Fibroblast of upper back skin (primary cell): ENCODE measurements around the gene ANKRD11.

ENCODE experiments used
- DNase-seq: peaks from one replicate; pipeline ENCODE4 v3.0.0-alpha.2; 2013

ANKRD11 gene

DNA sequence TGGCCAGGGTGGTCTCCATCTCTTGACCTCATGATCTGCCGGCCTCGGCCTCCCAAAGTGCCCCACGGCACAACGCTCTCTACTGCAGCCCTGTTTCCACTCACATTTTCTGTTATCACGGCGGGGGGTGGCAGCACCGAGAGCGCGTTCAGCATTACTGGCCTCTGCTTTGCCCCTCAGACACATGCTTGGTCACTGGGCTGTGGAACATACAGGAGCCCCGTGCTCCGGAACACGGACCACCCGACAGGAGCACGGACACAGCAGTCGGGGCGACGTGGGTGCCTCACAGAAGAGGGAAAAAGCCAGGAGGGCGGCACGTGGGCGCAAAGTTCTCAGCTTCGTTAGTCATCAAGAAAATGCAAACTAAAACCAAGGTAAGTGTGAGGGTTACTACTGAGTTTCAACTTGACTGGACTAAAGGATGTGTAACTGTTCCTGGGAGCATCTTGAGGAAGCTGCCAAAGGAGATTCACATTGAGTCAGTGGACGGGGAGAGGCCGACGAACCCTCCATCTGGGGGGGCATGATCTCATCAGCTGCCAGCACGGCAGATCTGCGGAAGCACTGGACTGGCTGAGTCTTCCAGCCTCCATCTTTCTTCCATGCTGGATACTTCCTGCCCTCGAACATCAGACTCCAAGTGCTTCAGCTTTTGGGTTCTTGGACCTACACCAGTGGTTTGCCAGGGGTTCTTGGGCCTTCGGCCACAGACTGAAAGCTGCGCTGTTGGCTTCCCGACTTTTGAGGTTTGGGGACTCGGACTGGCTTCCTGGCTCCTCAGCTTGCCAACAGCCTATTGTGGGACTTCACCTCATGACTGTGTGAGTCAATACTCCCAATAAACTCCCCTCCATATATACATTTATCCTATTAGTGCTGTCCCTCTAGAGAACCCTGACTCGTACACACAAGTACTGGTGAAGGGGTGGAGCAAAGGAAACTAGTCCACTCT, 166.0 kb downstream of the ANKRD11 start:
- peak; percentile 76 for DNase-seq

DNA sequence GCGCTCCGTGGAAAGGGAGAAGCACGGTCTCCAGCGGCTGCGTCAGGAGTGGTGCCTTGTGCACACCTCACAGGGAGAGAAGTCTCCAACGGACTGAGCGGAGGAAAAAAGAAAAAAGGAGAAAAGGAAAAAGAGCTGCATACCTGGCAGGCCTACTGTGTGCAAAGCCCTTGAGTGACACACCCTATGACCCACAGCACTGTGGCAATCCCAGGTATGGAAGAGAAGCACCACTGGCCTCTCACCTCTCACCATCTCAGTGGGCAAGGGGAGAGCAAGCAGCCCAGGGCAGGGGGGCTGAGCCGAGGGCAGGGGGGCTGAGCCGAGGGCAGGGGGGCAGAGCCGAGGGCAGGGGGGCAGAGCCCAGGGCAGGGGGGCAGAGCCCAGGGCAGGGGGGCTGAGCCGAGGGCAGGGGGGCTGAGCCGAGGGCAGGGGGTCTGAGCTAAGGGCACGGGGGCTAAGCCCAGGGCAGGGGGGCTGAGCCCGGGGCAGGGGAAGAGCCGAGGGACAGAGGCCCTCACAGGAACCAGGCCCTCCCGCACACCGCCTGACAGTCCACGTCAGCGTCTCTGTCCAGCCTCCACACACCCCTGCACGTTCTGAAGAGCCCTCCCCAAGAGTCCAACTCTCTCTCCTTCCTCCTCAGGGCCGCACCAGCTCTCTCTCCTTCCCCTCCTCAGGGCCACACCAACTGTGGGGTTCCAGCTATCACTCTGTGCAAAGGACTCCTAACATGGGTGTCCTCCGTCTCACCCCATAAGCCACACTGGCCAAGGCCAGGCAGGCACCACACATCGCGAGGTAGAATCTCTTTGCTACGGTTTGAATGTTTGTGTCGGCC, 167.0 kb downstream of the ANKRD11 start:
- DNase-seq, result no peak

DNA sequence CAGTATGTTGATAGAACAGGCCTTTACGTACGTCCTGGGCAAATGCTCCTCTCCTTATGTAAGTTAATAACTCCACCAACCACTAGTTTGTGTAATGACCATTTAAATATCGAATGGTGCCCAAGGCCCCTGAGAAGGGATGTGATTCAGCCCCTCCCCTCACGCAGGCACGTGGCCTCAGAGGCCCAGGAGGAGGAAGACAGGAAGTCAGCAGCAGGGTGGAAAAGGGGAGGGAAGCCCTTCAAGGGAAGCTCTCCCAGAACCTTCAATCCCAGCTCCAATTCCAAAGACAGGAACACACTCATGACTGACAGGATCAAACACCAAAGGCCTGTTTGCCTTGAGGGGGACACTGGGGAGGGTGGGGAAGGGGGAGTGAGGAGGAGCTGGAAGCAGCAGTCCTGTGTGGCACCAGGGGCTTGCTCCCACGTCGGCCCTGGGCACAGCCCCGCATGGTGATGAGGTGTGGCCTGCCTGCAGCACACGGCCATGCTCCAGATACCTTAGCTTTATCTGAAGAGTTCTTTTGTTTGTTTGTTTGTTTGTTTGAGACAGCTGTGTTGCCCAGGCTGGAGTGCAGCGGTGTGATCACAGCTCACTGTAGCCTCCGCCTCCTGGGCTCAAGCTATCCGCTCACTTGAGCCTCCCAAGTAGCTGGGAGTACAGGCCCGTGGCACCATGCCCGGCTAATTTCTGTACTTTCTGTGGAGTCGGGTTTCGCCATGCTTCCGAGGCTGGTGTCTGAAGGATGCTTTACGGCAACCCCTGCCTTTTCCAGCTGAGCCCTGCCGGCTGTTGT, 167.8 kb downstream of the ANKRD11 start:
- DNase-seq, result peak; percentile 83

DNA sequence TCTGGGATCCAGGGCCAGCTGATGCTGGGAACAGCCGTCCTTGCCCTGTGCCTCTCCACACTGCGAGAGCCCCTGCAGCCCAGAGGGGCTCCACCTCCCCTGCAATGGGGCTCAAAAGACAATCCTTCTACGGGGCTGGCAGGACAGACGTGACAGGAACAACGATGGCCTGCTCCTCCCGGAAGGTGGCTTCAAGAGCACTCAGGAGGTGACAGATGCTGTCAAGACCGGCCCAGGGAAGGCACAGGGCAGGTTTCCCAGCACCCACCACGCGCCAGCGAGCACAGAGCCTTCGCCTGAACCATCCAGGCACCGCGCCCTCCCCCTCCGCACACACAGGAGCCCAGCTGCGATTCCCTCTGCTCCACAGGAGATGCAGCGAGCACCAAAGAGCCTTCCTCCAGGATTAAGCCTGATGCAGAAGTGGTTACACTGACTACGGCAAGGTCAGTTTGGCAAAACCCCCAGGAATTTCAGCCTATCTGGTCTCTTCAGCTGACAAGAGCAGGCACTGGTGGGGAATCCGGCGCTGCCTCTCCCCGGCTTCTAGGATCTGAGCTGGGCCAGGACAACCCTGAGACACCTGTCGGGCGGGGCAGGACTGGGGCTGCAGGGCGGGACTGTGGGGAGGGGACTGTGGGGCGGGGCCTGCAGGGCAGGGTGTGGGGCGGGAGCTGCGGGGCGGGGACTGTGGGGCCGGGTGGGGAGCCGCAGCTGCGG, 169.4 kb downstream of the ANKRD11 start:
- peak; percentile 53 for DNase-seq

DNA sequence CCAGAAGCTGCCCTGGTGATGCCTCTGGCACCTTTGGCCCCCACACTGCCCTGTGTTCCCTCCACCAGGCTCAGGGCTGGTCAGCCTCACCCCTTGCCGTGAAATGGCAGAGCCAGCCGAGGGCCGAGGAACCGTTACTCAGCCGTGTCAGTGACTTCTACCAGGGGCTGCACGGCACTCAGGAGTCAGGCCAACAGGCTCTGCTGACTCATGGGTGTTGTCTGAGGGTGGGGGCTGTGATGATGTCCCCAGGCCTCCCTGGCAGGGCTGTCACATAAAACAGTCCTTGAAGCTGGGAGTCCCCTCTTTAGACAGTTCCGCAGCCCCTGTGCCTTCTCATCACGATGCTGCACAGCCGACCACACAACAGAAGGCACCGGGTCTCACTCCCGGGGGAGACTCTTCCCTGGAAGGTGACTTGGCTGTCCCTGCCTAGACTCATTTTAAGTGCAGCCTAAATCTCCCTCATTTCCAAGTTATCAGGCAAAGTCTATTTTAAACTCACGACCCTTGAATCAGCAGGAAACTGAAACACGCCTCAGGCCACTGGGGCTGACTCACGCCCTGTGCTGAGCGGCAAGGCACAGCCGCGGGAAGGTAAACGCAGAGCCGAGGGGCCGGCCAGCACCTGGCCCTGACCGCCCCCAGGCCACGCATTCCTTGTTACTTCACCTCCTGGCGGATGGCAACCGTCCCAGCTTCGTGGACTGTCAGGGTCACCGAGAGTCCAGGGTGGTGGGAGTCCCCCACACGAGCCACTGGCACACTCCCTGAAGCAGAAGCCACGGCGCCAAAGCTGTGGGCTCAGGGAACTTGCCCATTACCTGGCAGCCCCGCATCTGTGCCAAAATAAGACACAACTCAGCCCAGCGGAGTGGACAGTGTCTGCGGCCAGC, 170.2 kb downstream of the ANKRD11 start:
- DNase-seq, result peak; percentile 71

DNA sequence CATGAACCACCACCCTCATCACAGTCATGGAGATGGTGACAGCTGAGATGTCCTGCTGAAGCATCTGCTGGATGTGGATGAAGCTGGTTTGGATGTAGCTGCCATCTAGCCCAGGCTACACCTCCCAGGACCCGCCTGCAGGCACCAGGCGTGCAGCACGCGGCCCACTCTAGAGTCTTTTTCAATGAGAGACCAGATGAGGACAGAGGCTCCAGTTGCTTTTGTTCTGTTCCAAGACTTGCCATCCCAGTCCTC, 170.8 kb downstream of the ANKRD11 start:
- no peak for DNase-seq

DNA sequence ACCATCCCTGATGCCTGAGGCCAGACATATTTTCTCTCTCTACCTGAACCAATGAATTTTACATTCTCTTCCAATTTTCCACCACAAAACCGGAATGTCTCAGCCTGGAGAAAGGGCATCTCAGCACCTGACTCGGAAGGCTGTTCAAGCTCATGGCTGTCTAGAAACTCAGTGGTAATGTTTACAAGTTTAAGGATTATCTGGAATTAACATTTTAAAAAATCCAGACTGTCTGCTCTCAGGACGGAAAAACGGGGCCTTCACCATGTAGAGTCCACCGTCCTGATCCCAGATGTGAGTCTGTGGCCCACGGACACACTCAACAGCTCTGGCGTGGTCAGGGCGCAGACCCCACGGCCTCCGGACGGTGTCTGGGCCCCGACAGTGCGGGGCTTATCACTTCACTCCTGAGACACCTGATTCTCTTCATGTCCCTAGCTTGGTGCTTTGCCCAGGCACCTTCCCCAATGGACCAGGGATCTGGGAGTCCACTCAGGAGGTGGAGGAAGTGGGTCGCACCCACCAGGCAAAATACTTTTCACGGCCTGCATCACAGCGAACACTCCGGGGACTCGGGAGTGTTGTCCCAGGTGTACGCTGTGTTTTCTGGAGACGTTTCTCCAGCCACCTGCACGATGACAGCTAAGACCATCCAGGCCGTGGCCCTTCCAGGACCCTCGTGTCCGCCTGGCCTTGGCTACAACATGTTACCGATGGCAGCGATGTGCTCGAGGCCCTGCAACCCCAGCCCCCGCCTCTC, 171.3 kb downstream of the ANKRD11 start:
- DNase-seq, result no peak

DNA sequence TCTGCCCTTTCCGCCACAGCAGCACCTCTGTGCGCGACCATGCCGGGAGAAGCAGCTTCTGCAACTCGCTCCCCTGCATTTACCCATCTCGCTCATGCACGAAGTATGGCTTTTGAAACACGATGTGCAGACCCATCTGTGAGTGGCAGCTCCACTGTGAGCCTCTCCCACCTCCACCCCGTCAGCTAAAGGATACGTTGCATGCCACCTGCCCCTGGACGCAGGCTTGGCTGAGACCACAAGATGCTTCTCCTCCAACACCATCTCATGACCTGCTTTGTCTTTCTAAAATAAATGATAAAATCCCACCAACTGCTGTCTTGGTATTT, 172.0 kb downstream of the ANKRD11 start:
- no peak for DNase-seq

DNA sequence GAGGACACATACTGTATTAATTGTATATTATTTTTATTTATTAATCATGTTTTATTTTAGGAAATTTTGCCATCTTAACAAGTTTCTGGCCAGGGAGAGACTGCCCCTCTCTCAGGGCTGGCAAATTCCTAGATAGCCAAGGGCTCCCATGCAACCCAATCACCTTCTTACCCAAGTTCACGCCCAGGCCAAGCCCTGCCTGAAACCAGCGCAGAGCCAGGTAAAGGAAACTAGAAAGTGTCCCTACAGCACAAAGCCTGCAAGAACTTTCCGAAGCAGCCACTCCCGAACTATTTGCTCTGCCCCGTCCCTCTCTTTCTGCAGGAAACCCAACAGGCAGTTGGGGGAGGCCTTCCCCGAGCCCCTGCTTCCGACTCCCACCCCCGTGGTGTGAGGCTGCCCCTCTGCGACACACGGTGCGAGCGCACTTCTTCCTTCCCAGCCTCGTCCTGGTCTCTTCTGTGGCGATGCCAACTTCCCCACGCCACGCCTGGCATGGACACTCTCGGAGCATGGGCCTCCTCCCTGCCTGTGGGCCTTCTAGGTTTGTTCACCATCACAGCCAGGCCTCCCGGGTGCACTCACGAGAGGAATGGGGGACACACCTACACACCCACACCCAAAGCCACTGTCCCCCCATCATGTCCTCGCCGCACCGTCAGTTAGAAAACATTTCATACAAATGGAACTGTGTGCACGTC, 172.5 kb downstream of the ANKRD11 start:
- DNase-seq, result no peak

DNA sequence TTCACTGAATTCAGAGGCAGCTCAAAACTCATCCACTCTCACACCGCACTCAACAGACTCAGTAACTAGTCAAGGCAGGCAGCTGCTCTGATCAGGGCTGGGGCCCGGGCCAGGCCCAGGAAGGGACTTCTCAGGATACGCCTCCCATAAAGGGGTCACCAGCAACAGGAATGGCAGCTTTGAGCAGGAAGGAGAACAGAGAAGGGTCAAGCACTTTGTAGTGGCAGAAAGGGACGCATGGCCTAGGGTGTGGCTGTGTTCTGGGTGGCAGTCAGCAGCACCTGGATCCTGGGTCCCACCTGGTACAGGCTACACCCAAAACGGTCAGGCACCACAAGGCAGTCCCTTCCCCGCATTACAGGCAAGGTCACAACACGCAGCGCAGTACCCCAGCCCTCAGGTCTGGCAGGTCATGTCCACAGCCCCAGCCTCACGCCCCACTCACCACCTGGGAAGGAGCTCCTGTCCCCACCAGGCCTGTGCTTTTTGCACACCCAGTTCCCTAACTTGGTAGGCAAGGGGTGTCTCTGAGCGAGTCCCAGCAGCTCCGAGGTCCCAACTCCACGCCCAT, 173.2 kb downstream of the ANKRD11 start:
- DNase-seq, result no peak

DNA sequence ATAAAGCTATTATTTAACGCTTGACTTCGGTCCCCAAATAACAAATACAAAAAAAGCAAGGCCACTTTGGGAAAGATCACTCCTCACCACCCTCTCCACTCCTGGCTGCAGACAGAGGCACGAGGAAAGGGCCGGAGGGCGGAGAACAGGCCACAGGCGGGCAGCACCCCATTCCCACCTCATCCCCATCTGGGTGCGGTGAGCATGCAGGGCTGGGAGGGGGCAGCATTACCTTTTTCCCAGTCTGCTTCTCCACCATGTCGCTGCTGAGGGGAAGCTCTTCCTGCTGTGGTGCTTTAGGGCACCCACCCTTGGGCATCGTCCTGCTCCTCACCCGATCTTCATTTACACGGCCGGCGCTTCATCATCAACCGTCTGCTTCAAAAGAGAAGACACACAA, 173.7 kb downstream of the ANKRD11 start:
- DNase-seq, result no peak

DNA sequence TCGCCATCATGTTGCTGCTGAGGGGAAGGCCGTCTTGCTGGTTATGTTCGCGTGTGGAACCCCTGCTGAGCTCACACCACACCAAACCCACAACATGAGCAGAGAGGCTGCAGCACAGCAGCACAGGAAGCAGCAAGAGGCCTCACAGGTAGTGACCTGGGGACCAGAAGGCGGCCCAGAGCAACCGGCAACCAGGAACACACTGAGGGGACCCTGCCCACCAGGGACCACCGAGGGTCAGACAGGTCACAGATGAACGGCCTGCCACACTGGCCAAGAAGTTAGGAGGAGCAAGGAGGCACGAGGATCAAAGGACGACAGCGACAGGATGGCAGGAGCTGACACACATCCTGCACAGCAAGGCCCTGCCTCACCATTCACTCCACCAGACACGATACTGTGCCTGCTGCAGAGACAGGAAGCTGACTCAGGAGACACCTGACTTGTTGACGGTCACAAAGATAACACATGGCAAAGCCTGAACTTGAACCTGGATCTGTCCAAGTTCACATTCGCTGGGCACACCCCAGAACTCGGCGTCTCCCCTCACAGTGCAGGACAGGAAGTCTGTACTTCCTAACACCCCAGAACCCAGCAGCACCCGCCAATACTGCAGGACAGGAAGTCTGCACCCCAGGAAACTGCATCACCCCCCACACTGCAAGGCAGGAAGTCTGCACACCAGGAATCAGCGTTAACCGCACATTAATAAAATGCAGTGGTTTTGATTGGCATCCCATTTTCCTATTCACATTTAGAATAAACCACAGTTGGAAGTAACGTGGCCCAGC, 174.4 kb downstream of the ANKRD11 start:
- peak; percentile 92 for DNase-seq

DNA sequence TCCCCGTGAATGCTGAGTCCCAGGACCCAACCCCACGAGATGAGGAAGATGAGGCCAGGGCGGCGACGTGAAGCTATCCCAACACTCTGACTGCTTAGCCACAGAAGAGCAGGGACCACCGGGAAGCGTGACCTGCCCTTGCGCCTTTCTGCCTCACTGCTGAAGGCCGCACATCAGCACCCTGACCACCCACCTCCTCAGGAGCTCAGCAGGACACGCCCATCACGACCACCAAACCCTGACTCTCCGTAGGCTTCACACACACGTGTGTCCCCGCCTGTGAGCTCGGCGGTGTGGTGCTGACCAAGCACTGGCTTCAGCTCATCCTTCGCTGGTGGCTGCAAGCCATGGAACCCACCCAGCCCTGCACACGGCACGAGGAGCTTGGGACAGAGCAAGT, 175.1 kb downstream of the ANKRD11 start:
- DNase-seq, result no peak

DNA sequence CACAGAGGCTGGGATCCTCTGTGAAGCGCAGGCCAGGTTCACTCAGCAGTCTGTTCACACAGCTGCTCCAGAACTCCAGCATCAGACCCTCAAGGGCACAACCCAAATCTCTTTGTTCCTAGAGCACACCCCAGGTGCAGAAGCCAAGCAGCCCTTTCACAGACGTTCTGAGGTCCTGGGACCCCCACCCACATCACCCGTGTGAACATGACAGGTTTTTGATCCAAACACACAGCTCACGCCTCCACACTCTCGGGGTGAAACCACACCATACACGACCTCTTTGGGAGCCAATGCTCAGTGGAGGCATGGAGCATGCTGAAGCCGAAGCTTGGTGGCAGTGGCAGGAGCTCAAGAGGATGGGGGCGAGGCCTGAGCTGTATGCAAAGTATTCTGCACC, 175.5 kb downstream of the ANKRD11 start:
- DNase-seq, result no peak

DNA sequence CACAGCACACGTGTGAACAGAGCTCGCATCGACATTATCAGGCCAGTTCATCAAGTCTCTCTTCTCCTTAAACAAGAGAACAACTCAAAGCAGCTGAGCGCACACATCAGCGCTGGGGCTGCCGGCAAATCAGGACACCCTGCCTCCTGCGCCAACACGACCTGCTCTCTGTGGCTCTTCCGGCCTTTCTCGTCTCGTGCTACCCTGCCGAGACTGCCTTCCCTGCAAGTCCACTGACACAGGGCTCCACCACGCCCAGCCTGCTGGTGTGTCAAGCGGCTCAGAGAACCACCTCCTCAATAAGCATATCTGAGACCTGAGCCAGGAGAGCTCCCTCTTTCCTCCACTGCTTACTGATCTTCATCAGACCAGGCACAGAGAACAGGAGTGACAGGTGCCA, 176.0 kb downstream of the ANKRD11 start:
- DNase-seq, result no peak

DNA sequence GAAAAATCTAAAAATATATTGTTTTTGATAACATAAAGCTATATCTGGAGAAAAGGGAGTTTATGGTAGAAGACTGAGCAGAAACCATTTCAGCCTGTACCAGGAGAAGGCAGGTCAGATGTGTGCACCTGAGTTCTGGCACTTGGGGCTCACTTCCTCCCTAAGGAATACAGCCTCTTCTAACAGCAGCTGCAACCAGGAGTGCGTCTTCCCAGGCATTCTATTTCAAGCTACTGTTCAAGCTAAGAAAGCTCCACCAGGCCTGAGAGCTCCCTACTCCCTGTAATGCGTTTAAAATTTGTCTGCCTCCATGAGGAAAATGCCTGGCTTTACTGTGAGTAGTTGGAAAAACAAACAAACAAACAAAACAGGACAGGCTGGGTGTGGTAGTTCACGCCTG, 176.8 kb downstream of the ANKRD11 start:
- no peak for DNase-seq

DNA sequence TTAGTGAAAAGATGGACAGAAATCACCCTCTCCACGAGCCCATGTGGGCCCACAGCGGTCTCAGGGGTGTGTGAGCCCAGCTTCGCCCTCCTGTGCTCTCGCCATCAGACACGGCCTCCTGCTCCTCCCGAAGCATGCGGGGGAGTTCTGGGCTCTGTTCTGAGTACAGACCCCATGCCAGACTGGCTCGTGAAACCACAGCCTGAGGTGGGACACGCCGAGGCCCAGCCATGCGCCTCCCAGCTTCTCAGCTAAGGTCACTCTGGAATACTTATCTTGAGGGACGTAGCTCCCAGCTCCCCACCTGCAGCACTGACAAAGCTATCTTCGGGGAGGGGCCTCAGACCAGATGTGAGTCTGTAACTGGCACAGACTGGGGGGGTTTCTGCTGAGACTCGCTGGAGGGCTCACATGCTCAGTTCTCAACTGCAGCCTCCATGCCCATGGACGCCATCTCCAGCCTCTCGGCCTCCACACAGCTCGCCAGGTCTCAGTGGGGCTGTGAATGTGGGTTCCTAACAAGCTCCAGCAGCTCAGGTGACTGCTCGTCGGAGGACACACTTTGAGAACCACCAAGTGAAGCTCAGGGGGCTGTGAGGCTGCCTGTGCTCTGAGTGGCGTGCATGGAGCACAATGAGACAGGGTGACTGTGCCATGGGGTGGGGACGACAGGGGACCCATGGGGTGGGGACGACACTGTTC, 177.6 kb downstream of the ANKRD11 start:
- DNase-seq, result no peak

DNA sequence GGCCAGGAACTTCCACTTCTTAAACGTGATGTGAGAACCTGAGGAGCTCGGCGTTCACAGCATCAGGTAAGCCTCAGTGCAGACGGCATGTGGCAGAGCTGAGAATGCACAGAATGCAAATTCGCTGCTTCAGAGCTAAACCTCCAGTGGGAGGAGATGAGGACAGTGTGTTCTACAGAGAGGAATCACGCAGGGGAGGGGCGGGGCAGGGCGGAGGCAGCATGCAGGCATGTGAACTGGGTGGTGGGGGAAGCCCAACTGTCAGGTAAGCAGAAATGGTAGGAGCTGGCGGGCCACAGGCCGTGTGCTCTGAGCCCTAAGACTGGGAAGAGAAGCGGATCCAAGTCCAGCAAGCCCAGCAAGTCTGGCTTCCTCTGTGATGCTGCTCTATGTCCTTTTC, 178.2 kb downstream of the ANKRD11 start:
- DNase-seq, result no peak
